HG03520 (cell line): ENCODE results near the gene LETM1.

Source experiments
- ATAC-seq: cut with Tn5 transposase; IDR thresholded peaks from one replicate; pipeline ENCODE4 v1.9.1; 2021; ENCODE audit warnings: mild to moderate bottlenecking, moderate library complexity; ENCODE audit not compliant: unreplicated experiment

Gene LETM1

GRCh38 chr4:1856071-1856942 lies at the start of gene LETM1:
TSS of gene LETM1 (minus strand) at chr4:1856156. CDS start at chr4:1855950, 206 bp downstream.
- peak; percentile 88 for ATAC-seq

- no peak for ATAC-seq
These were observed 48.1 kb upstream of the LETM1 start for GRCh38 chr4:1904042-1904441.

- ATAC-seq, result no peak
These were observed 47.1 kb upstream of the LETM1 start for GRCh38 chr4:1903035-1903434.

GRCh38 chr4:1902243-1902642 lies 46.3 kb upstream of the LETM1 start:
- no peak for ATAC-seq

- no peak for ATAC-seq
These were observed 45.2 kb upstream of the LETM1 start for GRCh38 chr4:1901127-1901526.

GRCh38 chr4:1900624-1901023 lies 44.7 kb upstream of the LETM1 start:
- no peak for ATAC-seq

GRCh38 chr4:1900087-1900433 lies 44.1 kb upstream of the LETM1 start:
- no peak for ATAC-seq

- ATAC-seq, result peak; percentile 77
These were observed 43.5 kb upstream of the LETM1 start for GRCh38 chr4:1899149-1900086.

GRCh38 chr4:1898681-1899080 lies 42.7 kb upstream of the LETM1 start:
- no peak for ATAC-seq

- ATAC-seq, result no peak
These were observed 42.1 kb upstream of the LETM1 start for GRCh38 chr4:1898007-1898406.

GRCh38 chr4:1896658-1896991 lies 40.7 kb upstream of the LETM1 start:
- ATAC-seq, result no peak

- ATAC-seq, result no peak
These were observed 40.2 kb upstream of the LETM1 start for GRCh38 chr4:1895971-1896657.

- no peak for ATAC-seq
These were observed 35.1 kb upstream of the LETM1 start for GRCh38 chr4:1890979-1891570.

GRCh38 chr4:1887052-1887451 lies 31.1 kb upstream of the LETM1 start:
- ATAC-seq, result no peak

- no peak for ATAC-seq
These were observed 29.5 kb upstream of the LETM1 start for GRCh38 chr4:1885414-1885813.

GRCh38 chr4:1883583-1883982 lies 27.6 kb upstream of the LETM1 start:
- no peak for ATAC-seq

- no peak for ATAC-seq
These were observed 26.9 kb upstream of the LETM1 start for GRCh38 chr4:1882850-1883271.

GRCh38 chr4:1880332-1880731 lies 24.4 kb upstream of the LETM1 start:
- no peak for ATAC-seq

GRCh38 chr4:1879485-1879884 lies 23.5 kb upstream of the LETM1 start:
- ATAC-seq, result no peak

- no peak for ATAC-seq
These were observed 18.2 kb upstream of the LETM1 start for GRCh38 chr4:1874201-1874600.

GRCh38 chr4:1873776-1874175 lies 17.8 kb upstream of the LETM1 start:
- ATAC-seq, result no peak
